Rectal smooth muscle tissue (tissue), 1 donor: ENCODE measurements around the gene ALDH3B2.
"Not testable (repeated sequence)": the region's sequence is repeated elsewhere in the genome, so short reads cannot be mapped to it uniquely, and the experiment has no call there.

Experiments used
- H3K27ac ChIP-seq: one replicate; pipeline ENCODE4 v1.7.0; 2013; ENCODE audit warnings: low read depth, low read length, inconsistent platforms
- H3K27me3 ChIP-seq: one replicate; pipeline ENCODE4 v1.7.0; 2013; ENCODE audit warnings: low read length; ENCODE audit not compliant: control insufficient read depth, insufficient read depth
- H3K36me3 ChIP-seq: one replicate; pipeline ENCODE4 v1.7.0; 2013; ENCODE audit warnings: low read length; ENCODE audit not compliant: control insufficient read depth, insufficient read depth
- H3K4me1 ChIP-seq: one replicate; pipeline ENCODE4 v1.7.0; 2013; ENCODE audit warnings: low read length; ENCODE audit not compliant: control insufficient read depth, insufficient read depth
- H3K4me3 ChIP-seq: one replicate; pipeline ENCODE4 v1.7.0; 2013; ENCODE audit warnings: low read length
- H3K9ac ChIP-seq: one replicate; pipeline ENCODE4 v1.7.0; 2013; ENCODE audit warnings: low read length

The ALDH3B2 gene

GRCh38 chr11:67641338-67642172, 32.9 kb downstream of the ALDH3B2 start:
- H3K27me3 ChIP-seq, result no peaks in the 10 kb centered on the region
- no peak overlapping the region for H3K9ac ChIP-seq
- H3K4me1 ChIP-seq, result no peaks in the 10 kb centered on the region
- no peak overlapping the region for H3K4me3 ChIP-seq
- no peaks in the 10 kb centered on the region for H3K36me3 ChIP-seq
- no peak overlapping the region for H3K27ac ChIP-seq

GRCh38 chr11:67640758-67641337, 33.6 kb downstream of the ALDH3B2 start:
- no peak overlapping the region for H3K4me3 ChIP-seq
- H3K27me3 ChIP-seq, result no peaks in the 10 kb centered on the region
- no peak overlapping the region for H3K9ac ChIP-seq
- no peak overlapping the region for H3K27ac ChIP-seq
- no peaks in the 10 kb centered on the region for H3K36me3 ChIP-seq
- H3K4me1 ChIP-seq, result no peaks in the 10 kb centered on the region

GRCh38 chr11:67640021-67640757, 34.2 kb downstream of the ALDH3B2 start:
- Histone ChIP-seq H3K4me1 (no peaks in the 10 kb centered on the region), H3K27me3 (no peaks in the 10 kb centered on the region), H3K4me3 (no peak overlapping the region), H3K9ac (no peak overlapping the region), H3K27ac (no peak overlapping the region), H3K36me3 (no peaks in the 10 kb centered on the region)

- H3K27me3 ChIP-seq, result no peaks in the 10 kb centered on the region
- H3K27ac ChIP-seq, result no peak within 1 kb of the TSS
- H3K36me3 ChIP-seq, result no peaks in the 10 kb centered on the region
- H3K9ac ChIP-seq, result no peak within 1 kb of the TSS
- H3K4me1 ChIP-seq, result no peaks in the 10 kb centered on the region
- no peak within 1 kb of the TSS for H3K4me3 ChIP-seq
Observed at GRCh38 chr11:67639438-67639859, 35.0 kb downstream of the ALDH3B2 start, which contains the start of gene TBX10. Gene TBX10, minus strand, starts transcription at chr11:67639763. Its CDS starts 291 bp downstream, at chr11:67639472.

- Histone ChIP-seq H3K4me1 (no peaks in the 10 kb centered on the region), H3K27me3 (no peaks in the 10 kb centered on the region), H3K27ac (no peak overlapping the region), H3K4me3 (no peak overlapping the region), H3K36me3 (no peaks in the 10 kb centered on the region), H3K9ac (no peak overlapping the region)
Observed at GRCh38 chr11:67638535-67639437, 35.6 kb downstream of the ALDH3B2 start.

GRCh38 chr11:67637441-67637840, 37.0 kb downstream of the ALDH3B2 start:
- H3K27ac ChIP-seq, H3K27me3 ChIP-seq, H3K4me1 ChIP-seq, H3K4me3 ChIP-seq, H3K36me3 ChIP-seq, H3K9ac ChIP-seq: not testable (repeated sequence)

GRCh38 chr11:67636962-67637361, 37.5 kb downstream of the ALDH3B2 start:
- Histone ChIP-seq H3K36me3 (no peaks in the 10 kb centered on the region), H3K27me3 (no peaks in the 10 kb centered on the region), H3K9ac (no peak overlapping the region), H3K4me1 (no peaks in the 10 kb centered on the region), H3K4me3 (no peak overlapping the region), H3K27ac (no peak overlapping the region)

GRCh38 chr11:67635231-67635521, 39.2 kb downstream of the ALDH3B2 start:
- no peaks in the 10 kb centered on the region for H3K27me3 ChIP-seq
- no peak overlapping the region for H3K9ac ChIP-seq
- H3K4me1 ChIP-seq, result peaks cover 6% of the 10 kb centered on the region
- H3K4me3 ChIP-seq, result no peak overlapping the region
- no peak overlapping the region for H3K27ac ChIP-seq
- no peaks in the 10 kb centered on the region for H3K36me3 ChIP-seq

- H3K36me3 ChIP-seq, result no peaks in the 10 kb centered on the region
- no peak overlapping the region for H3K27ac ChIP-seq
- H3K4me3 ChIP-seq, result no peak overlapping the region
- no peak overlapping the region for H3K9ac ChIP-seq
- H3K27me3 ChIP-seq, result no peaks in the 10 kb centered on the region
- H3K4me1 ChIP-seq, result peaks cover 6% of the 10 kb centered on the region
Observed at GRCh38 chr11:67634366-67635230, 39.8 kb downstream of the ALDH3B2 start.

- H3K27me3 ChIP-seq, result no peaks in the 10 kb centered on the region
- no peak overlapping the region for H3K27ac ChIP-seq
- H3K9ac ChIP-seq, result no peak overlapping the region
- H3K4me1 ChIP-seq, result peaks cover 6% of the 10 kb centered on the region
- no peak overlapping the region for H3K4me3 ChIP-seq
- no peaks in the 10 kb centered on the region for H3K36me3 ChIP-seq
Observed at GRCh38 chr11:67633758-67634365, 40.6 kb downstream of the ALDH3B2 start.
